Suppressor macrophage treated with lipopolysaccharide for 4 hours (primary cell): Measurements from ENCODE around the gene ASPA.
"Not testable (repeated sequence)": the region's sequence is repeated elsewhere in the genome, so short reads cannot be mapped to it uniquely, and the experiment has no call there.

Source experiments
- DNase-seq: peaks from one replicate; pipeline ENCODE4 v3.0.0-alpha.2; 2020

The ASPA gene

DNA sequence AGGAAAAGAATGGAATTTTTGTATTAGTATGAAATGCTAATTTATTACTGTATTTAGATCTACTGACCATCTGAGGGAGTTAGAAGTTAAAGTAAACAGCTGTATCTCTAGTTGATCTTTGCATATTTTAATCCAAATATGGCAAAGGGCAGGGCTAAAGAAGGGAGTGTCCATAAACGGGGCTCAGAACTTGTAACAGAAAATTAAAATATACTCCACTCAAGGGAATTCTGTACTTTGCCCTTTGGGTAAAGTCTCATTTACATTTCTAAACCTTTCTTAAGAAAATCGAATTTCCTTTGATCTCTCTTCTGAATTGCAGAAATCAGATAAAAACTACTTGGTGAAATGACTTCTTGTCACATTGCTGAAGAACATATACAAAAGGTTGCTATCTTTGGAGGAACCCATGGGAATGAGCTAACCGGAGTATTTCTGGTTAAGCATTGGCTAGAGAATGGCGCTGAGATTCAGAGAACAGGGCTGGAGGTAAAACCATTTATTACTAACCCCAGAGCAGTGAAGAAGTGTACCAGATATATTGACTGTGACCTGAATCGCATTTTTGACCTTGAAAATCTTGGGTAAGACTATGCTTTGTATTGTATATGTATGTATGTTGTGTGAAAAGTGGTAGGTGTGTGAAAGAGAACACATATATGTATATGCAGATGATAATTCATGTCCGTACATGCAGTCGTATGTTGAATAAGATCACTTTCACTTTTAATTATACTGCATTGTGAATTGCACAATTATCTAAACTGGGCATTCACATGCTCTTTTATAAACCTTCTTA, at the start of gene ASPA:
ASPA (plus strand) TSS at position 186 of the 799 bp plus-strand sequence; CDS start at position 349, 163 bp downstream.
- no peak for DNase-seq

GRCh38 chr17:3433215-3433614, 42.6 kb upstream of the ASPA start:
- DNase-seq: peak; percentile 17

GRCh38 chr17:3433741-3434140, 42.1 kb upstream of the ASPA start, which contains the start of gene OR1E2:
OR1E2 (minus strand) TSS chr17:3433841; CDS start chr17:3433841, 0 bp downstream.
- DNase-seq: no peak

DNA sequence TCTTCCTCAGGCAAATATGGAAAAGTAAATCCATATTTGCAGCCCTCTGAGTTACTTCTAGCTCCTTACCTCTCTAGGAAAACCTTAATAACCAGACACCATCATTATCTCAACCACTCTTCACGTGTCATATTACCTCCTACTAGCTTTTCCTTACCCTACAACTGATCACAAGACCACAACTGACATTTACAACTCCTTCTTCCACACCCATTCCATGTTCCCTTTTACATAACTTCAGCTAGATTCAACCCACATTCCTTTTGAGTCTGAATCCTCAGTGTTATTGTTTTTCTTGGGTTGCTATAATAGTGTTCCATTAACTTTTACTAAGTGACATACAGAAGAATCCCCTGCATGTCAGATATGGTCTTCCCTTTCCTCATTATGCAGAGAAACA, 37.4 kb upstream of the ASPA start:
- no peak for DNase-seq

DNA sequence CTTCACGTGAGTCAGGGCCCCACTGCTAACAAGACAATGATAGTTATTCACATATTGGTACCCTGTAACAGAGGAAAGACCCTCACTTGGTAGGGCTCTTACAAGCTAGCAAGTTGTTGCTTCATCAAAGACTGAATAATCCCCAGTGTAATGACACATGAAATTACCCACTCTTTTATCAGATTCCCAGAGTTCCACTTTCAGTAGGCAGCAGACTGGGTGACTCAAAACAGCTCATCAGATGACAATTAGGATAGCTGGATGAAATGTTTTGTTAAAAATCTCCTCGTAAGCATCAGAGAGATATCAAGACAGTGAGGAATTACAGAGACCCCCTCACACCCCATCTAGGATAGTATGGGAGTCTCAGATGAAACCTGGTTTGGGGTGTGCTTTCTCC, 35.3 kb upstream of the ASPA start:
- no peak for DNase-seq

DNA sequence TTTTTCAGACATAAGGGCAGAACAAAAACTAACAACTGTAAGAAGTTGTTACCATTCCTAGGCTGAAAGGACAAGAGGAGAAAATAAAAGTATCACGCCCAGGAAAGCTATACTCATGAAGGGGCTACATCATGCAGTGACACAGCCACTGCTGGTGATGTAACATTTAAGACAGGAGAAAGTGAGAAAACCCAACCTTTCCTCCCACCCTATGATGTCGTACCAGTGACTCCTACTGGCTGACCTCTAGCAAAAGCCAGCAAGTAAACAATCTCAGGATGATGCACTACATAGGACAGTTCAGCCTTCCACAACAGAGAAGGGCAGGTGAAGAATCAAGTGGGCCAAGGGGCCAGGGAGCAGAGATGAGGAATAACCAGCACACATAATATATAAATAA, 28.2 kb upstream of the ASPA start:
- peak; percentile 31 for DNase-seq

DNA sequence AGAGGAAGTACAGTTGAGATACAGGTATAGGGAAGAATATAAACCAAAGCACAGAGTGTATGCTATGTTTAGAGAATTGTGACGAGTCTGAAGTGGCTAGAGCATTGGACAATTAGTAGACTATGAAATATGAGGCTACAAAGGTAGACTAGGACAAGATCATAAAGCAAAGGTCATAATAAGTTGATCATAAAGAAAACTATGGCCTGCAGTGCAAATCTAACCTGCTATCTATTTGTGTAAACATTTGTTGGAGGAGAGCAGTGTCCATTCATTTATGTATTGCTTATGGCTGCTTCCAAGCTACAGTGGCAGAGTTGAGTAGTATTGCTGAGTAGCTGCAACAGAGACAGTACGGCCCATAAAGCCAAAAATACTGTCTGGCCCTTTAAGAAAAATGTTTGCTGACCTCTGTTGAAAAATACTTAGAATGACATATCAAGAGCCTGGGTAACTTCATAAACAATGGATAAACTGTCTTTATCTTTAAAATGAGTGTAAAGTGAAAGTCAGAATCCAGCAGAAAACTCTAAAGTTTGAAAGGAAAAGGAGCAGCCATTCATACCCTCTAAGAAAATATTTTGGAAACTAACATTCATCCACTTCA, 27.6 kb upstream of the ASPA start:
- no peak for DNase-seq

DNA sequence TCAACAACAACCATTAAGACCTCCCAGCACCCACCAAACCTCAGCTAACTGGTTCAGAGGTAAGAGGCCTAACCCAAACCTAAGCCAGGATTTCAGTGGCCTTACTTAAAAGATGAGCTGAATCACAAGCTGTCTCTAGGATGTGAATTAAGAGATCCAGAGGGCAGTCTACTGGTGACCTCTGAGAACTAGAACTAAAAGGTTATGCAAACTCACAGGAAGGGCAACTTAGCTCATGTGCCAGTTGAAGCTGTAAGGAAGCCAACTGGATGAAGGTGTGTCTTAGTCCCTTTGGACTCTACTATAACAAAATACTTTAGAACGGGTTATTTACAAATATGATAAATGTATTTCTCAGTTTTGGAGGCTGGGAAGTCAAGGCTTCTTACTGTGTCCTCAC, 9.4 kb upstream of the ASPA start:
- not testable (repeated sequence) for DNase-seq

DNA sequence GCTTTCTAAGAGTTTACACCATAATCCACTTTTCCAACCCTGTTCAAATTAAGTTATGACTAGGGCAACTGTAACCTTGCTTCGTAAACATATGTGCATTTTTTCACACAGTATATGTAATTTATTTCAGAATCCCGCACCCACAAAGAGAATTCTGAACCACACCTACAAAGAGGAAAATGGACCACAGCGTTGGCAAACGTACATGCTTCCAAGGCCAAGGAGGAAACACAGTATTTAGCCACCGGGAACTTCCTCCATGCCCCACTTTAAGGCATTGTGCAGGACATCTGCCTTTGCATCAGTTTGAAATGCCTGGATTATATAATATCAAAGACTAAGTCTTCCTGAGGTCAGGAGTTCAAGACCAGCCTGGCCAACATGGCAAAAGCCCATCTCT, 6.3 kb upstream of the ASPA start:
- no peak for DNase-seq

- no peak for DNase-seq
Observed at GRCh38 chr17:3471599-3471998, 4.2 kb upstream of the ASPA start, which contains the start of gene SPATA22. SPATA22 (minus strand) TSS chr17:3471819; CDS start chr17:3469325, 2,494 bp downstream.

DNA sequence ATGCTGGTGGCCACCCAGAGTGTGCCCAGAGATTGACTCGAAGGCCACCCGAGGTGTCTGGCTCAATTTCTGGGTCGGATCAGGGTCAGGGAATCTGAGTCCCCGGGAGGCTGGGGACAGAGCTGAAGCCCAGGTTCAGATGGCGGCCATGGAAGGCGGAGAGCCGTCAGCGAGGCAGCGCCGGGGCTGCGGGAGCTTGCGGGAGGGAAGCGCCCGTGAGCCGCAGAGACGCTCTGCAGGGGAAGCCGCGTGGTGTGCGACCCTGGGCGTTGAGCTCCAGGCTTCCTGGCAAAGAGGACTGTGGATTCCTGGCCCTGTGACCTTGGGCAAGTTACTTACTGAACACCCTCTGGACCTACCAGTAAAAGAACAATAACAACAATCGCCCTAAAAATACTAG, 3.7 kb upstream of the ASPA start:
- no peak for DNase-seq

DNA sequence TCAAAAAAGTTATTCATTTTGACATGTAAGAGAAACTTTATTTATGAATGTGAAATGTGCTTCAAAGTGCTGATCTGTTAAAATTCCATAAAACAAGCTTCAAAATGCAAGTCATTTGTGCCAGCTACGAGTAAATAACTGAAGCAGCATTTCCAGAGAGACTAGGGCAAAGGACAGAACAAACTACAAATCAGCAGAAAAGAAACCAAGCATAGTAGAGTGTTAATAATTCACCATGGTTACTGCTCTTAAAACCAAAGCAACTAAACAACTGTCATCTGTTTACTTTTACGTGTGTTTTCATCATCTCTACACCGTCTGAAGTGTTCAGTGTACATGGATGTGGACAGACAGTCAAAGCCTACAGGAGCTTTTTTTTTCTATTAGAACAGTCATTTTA, 1.6 kb upstream of the ASPA start:
- no peak for DNase-seq

DNA sequence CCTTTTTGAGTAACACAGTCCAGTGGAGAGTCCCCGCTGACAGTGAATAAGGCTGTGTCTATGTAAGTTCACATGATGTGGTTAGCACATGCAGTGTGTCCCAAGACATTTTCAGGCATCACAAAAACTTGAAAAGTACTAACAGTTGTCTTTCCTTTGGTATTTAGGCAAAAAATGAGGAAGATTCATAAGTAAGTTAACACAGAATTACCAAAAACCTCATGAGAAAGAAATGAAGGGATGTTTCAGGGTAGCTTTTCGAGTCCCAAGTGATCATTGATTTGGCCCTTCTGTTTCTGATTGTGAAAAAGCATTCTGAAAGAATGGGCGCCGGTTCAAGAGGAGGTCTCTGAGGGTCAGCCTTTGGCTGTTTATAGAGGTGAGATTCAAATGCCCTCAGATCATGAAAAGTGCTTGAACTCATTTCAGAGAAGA, 529 bp upstream of the ASPA start:
- no peak for DNase-seq

- DNase-seq: no peak
Observed at GRCh38 chr17:3479988-3480387, 4.2 kb downstream of the ASPA start.

GRCh38 chr17:3482852-3483251, 7.1 kb downstream of the ASPA start:
- no peak for DNase-seq

DNA sequence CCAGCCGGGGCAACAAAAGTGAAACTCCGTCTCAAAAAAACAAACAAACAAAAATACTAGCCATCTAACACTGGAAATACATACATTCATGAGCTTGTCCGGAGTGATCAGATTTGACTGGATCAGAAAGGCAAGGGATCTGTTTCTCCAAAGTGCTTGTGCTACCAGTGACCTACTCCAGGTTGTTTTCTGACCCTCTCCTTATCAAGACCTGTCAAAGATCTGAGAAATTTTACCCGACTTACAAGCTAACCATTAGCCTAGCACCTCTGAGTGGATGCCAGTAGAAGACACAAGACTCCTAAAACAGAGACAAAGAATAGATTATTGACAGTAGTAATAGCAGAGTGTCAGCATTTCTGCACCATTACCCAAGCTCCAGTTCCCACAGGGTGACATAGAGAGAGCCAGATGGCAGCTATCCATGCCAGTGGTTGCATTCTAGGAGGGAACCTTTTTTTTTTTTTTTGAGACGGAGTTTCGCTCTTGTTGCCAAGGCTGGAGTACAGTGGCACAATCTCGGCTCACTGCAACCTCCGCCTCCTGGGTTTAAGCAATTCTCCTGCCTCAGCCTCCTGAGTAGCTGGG, 9.8 kb downstream of the ASPA start:
- no peak for DNase-seq

GRCh38 chr17:3497101-3497500, 21.3 kb downstream of the ASPA start:
- no peak for DNase-seq

- no peak for DNase-seq
Observed at GRCh38 chr17:3501344-3501743, 25.5 kb downstream of the ASPA start.

GRCh38 chr17:3502466-3502865, 26.7 kb downstream of the ASPA start:
- DNase-seq: peak; percentile 3

DNA sequence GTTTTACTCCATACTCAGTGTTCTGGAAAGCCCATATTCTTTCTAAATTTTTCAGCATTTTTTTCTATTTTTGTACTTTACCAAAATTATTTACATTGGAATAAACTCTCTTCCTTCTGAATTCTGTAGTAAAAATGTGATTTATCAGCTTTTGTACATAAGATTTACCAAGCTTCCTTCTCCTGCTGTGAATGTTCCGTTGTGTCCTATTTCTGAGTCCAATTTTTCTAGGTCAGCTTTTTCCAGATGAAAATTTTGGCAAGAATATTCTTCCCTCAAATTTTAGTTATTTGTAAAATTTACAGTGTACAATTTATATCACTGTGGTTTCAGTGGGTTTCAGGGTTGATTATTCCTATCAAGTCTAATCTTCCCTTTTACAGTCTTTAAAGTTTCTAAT, 27.5 kb downstream of the ASPA start:
- no peak for DNase-seq

GRCh38 chr17:3505008-3505407, 29.2 kb downstream of the ASPA start:
- DNase-seq: no peak

DNA sequence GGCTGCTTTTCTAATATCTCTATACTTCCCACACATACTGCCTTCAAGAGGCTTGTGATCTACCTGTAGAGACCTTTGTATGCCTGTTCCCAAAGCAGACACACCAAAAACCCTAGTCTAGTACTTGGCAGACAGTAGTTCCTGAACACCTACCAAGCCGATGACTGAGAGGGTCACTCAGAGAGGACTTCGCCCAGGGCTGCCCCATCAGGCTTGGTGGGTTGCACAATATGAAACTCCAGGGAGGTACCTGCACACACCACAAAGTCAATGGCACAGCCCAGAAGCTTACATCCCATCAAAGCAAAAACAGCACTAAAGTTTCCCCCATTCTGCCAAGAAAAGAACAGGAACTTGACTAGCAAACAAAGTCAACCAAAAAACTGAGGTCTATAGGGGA, 30.3 kb downstream of the ASPA start:
- no peak for DNase-seq

- no peak for DNase-seq
Observed at GRCh38 chr17:3507071-3507470, 31.3 kb downstream of the ASPA start.

DNA sequence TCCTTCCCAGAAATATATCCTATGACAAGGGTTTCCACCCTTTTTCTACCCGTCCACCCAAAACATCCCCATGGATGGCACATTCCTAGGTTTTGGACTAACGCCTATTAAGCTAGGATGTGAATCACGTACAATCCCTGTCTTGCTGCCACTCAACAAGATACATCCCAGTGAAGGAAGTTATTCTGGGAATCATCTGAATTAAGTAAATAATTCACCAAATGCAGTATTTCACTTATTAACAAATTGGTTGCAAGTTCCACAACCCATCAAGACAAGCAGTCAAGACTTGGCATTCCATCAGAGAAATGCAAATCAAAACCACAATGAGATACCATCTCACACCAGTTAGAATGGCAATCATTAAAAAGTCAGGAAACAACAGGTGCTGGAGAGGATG, 32.1 kb downstream of the ASPA start:
- no peak for DNase-seq
